C4-2B (cell line): ENCODE results near the gene TLK2.
"Not testable (repeated sequence)": the region's sequence is repeated elsewhere in the genome, so short reads cannot be mapped to it uniquely, and the experiment has no call there.

ENCODE experiments used
- CTCF ChIP-seq: fragments of 450-650 bp; conservative IDR thresholded peaks from 2 replicates; pipeline ENCODE4 v1.5.1; 2017; ENCODE audit warnings: mild to moderate bottlenecking
- ZFX ChIP-seq: fragments of 450-650 bp; IDR thresholded peaks from 2 replicates; pipeline ENCODE4 v1.6.1; 2017

- not testable (repeated sequence) for TF ChIP-seq CTCF, ZFX
These were observed 14.2 kb upstream of the TLK2 start for GRCh38 chr17:62464422-62464821.
